ENCODE data around the gene SPATA6.

The SPATA6 gene

DNA sequence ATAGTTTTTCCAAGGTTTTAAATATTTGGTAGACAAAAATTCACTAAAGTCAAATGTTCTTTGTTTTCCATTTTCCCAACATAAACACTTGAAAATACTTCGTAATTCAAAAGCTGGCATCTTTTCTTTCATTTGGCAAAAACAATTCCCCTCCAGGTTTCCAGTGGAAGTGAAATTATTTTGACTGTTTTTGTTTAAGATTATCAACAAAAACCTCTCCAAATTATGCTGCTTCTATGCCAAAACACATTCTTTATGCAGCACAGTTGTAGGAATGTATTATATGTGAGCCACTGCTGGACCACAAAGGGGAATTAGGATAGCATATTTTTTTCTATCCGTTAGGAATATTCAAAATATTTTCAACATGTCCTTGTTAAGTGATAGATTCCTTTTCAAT lies 205.4 kb downstream of the SPATA6 start:
- no peaks in the 10 kb centered on the region for H3K9me3 ChIP-seq (ENCODE audit: insufficient read depth, low read depth, low read length)
- H3K4me3 ChIP-seq (ENCODE audit: low read length, poor library complexity, severe bottlenecking): no peak overlapping the region
- no peaks in the 10 kb centered on the region for H3K79me2 ChIP-seq (ENCODE audit: insufficient read depth, low read length)
- no peaks in the 10 kb centered on the region for H3K27me3 ChIP-seq (ENCODE audit: insufficient read depth, low read length, poor library complexity, severe bottlenecking)
- TF ChIP-seq EZH2phosphoT487 (IDR thresholded peaks at IDR 0.05; ENCODE audit: borderline replicate concordance): no peak
- TF ChIP-seq, protein P1, sequence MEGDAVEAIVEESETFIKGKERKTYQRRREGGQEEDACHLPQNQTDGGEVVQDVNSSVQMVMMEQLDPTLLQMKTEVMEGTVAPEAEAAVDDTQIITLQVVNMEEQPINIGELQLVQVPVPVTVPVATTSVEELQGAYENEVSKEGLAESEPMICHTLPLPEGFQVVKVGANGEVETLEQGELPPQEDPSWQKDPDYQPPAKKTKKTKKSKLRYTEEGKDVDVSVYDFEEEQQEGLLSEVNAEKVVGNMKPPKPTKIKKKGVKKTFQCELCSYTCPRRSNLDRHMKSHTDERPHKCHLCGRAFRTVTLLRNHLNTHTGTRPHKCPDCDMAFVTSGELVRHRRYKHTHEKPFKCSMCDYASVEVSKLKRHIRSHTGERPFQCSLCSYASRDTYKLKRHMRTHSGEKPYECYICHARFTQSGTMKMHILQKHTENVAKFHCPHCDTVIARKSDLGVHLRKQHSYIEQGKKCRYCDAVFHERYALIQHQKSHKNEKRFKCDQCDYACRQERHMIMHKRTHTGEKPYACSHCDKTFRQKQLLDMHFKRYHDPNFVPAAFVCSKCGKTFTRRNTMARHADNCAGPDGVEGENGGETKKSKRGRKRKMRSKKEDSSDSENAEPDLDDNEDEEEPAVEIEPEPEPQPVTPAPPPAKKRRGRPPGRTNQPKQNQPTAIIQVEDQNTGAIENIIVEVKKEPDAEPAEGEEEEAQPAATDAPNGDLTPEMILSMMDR (conservative IDR thresholded peaks at IDR 0.05; ENCODE audit: low read length): no peak
- H3K4me1 ChIP-seq (ENCODE audit: insufficient read depth, low read length, poor library complexity, severe bottlenecking): no peaks in the 10 kb centered on the region
- no peak overlapping the region for H3K9ac ChIP-seq (ENCODE audit: low read depth, low read length, poor library complexity, severe bottlenecking)
- H3K9me2 ChIP-seq (replicated peaks; ENCODE audit: low read depth, low read length): peaks cover 4% of the 10 kb centered on the region; the same call in 1 of the 2 replicates
- H4K20me1 ChIP-seq (ENCODE audit: insufficient read depth, low read length, poor library complexity, severe bottlenecking): no peaks in the 10 kb centered on the region
- H3K4me2 ChIP-seq (ENCODE audit: low read depth, low read length, poor library complexity, severe bottlenecking): no peak overlapping the region
- no peak overlapping the region for H2AFZ ChIP-seq (ENCODE audit: low read length)
- H3K36me3 ChIP-seq (ENCODE audit: insufficient read depth, low read length): no peaks in the 10 kb centered on the region
- no peaks in the 10 kb centered on the region for H3F3A ChIP-seq (ENCODE audit: low read depth)

DNA sequence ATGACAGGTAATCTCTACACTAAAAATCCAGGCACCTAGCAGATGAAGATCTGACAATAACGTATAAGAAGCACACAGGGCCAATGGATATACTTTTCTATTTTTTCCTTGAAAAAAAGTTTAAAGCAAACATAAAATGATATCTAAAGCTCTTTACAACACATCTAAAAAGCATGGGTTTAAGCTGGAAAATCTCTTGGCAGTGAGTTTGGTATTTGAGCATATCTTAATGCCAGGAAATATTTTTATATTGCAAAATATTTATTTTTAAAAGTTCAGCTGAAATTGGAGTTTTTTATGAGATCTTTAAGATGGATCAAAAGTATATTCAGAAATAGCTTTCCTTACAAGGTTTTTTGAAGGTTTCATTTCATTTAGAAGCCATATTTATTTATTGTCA lies 209.0 kb downstream of the SPATA6 start:
- Histone ChIP-seq H4K20me1 (ENCODE audit: insufficient read depth, low read length, poor library complexity, severe bottlenecking) (no peaks in the 10 kb centered on the region), H3K4me3 (ENCODE audit: low read length, poor library complexity, severe bottlenecking) (no peak overlapping the region), H3K4me2 (ENCODE audit: low read depth, low read length, poor library complexity, severe bottlenecking) (no peak overlapping the region), H3K9me3 (ENCODE audit: insufficient read depth, low read depth, low read length) (no peaks in the 10 kb centered on the region), H3K4me1 (ENCODE audit: insufficient read depth, low read length, poor library complexity, severe bottlenecking) (no peaks in the 10 kb centered on the region), H3K9ac (ENCODE audit: low read depth, low read length, poor library complexity, severe bottlenecking) (no peak overlapping the region), H3F3A (ENCODE audit: low read depth) (no peaks in the 10 kb centered on the region), H3K9me2 (replicated peaks; ENCODE audit: low read depth, low read length) (no peaks in the 10 kb centered on the region), H3K79me2 (ENCODE audit: insufficient read depth, low read length) (no peaks in the 10 kb centered on the region), H3K27me3 (ENCODE audit: insufficient read depth, low read length, poor library complexity, severe bottlenecking) (no peaks in the 10 kb centered on the region), H3K36me3 (ENCODE audit: insufficient read depth, low read length) (no peaks in the 10 kb centered on the region), H2AFZ (ENCODE audit: low read length) (no peak overlapping the region)
- no peak for TF ChIP-seq EZH2phosphoT487 (IDR thresholded peaks at IDR 0.05; ENCODE audit: borderline replicate concordance)
- TF ChIP-seq, protein P1 (conservative IDR thresholded peaks at IDR 0.05; ENCODE audit: low read length): no peak

DNA sequence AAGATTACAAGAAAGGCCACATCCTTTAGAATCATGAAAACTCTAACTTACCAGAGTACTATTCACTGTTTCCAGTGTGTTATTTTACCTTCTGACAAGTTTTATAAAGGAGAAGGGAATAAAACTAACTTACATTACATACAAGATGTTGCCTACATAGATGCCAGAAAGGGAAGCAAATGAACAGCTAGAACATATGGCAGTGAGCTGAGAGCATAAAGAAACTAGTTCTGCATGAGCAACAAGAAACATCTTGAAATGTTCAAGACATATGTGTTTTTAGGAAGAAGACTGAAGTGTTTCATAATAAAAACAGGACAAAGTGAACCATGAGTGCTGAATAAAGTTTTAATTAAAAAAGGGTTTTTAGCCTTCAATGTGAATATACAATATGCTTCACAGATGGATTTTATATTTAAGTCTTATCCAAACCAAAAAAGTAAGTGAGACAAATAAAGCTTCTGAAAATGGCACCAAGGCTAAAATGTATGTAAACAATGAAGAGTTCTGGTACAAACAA lies 210.1 kb downstream of the SPATA6 start:
- H3K4me2 ChIP-seq (ENCODE audit: low read depth, low read length, poor library complexity, severe bottlenecking): no peak overlapping the region
- H3K4me3 ChIP-seq (ENCODE audit: low read length, poor library complexity, severe bottlenecking): no peak overlapping the region
- H3K27me3 ChIP-seq (ENCODE audit: insufficient read depth, low read length, poor library complexity, severe bottlenecking): no peaks in the 10 kb centered on the region
- no peaks in the 10 kb centered on the region for H3K9me3 ChIP-seq (ENCODE audit: insufficient read depth, low read depth, low read length)
- H3K9ac ChIP-seq (ENCODE audit: low read depth, low read length, poor library complexity, severe bottlenecking): no peak overlapping the region
- H3K36me3 ChIP-seq (ENCODE audit: insufficient read depth, low read length): no peaks in the 10 kb centered on the region
- no peaks in the 10 kb centered on the region for H4K20me1 ChIP-seq (ENCODE audit: insufficient read depth, low read length, poor library complexity, severe bottlenecking)
- H3K4me1 ChIP-seq (ENCODE audit: insufficient read depth, low read length, poor library complexity, severe bottlenecking): no peaks in the 10 kb centered on the region
- H3K79me2 ChIP-seq (ENCODE audit: insufficient read depth, low read length): no peaks in the 10 kb centered on the region
- no peak overlapping the region for H2AFZ ChIP-seq (ENCODE audit: low read length)
- H3K9me2 ChIP-seq (replicated peaks; ENCODE audit: low read depth, low read length): no peaks in the 10 kb centered on the region
- H3F3A ChIP-seq (ENCODE audit: low read depth): no peaks in the 10 kb centered on the region
- TF ChIP-seq EZH2phosphoT487 (IDR thresholded peaks at IDR 0.05; ENCODE audit: borderline replicate concordance): no peak
- TF ChIP-seq, protein P1 (conservative IDR thresholded peaks at IDR 0.05; ENCODE audit: low read length): no peak
